Kidney capillary endothelial cell (primary cell): ENCODE measurements around the gene ELF4.
A peak's percentile ranks its signal among the peaks of the same experiment; 100 is the strongest.

Experiments
- DNase-seq: peaks from one replicate; pipeline ENCODE4 v3.0.0-alpha.2; 2018; ENCODE audit warnings: low spot score

Gene ELF4

GRCh38 chrX:130083656-130084382 lies 26.5 kb downstream of the ELF4 start:
- no peak for DNase-seq

DNA sequence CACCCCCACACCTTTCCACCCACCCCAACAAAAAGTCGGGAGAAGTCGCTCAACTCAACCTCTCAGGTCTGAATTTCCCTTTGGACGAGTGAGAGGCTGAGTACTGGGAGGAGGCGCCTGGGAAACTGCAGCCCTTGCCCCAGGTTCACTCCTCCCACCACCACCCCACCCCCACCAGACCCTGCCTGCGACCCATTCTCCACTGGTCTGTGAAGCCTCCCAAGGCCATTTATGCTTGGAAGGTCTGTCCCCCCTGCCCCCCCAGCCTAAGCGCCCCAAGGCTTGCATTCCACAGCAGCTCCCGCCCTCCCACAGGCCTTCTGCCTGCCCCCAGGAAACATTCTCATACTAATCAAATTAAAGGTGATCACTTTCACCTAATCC lies 27.2 kb downstream of the ELF4 start:
- no peak for DNase-seq

DNA sequence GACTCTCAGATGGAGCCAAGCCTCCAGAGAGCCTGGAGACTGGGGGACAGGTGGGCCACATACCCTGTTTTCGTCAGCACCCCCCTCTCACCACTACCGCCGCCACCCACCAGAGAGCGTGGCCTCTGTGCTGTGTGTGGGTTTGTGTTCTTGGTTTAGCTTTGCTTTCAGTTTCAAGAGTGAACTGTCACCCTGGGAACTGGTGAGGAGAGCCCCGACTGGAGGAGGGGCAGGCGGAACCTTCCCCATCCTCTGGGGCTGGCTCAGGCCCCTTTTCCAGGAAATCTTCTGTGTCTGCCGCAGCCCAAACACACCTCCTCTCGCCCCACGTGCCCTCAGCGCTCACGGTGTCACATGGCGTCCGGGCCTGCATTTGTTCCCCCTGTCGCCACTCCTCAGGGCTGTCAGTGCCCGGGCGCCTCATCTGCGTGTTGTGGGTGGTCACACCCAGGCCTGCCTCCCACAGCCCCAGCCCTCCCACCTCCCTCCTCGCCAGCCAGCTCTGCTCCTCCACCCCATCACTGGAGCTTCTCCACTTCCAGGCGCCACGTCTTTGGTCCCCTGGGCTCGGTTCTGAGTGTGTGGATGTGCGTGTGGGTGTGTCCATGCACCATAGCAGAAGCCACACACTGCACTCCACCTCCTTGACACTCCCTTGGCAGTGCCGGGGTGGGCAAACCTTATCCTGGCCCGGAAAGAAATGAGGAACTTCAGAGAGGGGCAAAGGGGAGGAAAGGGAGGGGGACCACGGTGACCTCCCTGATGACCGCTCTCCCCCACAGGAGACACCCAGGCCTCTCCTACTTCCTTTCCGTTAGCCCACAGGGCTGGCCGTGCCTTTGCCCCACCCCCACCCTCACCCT lies 27.8 kb downstream of the ELF4 start:
- no peak for DNase-seq

DNA sequence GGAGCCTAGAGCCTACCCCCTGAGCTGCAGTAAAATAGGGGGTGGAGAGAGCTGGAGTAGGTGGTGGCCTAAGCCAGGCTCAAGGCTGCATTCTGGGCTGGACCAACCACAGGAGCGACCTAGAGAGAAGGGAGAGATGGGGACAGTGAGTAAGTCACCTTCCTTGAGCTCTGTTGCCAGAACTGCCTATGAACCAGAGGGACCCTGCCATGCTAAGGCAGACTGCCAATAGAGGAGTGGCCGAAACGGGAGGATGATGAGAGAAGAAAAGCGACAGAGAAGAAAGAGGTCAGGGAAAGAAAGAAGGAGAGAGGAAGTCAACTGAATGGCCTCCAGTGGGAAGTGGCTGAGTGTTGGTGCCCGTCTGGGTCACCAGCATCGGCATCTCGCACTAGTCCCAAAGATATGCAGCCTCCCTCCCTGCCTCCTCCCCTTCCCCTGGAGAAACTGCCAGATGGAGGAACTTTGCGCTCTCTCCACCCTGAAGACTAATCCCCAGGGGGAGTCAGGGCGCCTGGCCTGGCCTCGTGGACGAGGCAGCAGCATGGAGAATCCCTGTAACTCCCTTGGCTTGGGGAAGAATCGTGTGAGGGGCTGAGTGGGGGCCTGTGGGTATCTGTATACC lies 28.8 kb downstream of the ELF4 start:
- DNase-seq: no peak

- no peak for DNase-seq
Observed at GRCh38 chrX:130080791-130081367, 29.4 kb downstream of the ELF4 start.

- peak; percentile 47 for DNase-seq
Observed at GRCh38 chrX:130079824-130080406, 30.4 kb downstream of the ELF4 start.

DNA sequence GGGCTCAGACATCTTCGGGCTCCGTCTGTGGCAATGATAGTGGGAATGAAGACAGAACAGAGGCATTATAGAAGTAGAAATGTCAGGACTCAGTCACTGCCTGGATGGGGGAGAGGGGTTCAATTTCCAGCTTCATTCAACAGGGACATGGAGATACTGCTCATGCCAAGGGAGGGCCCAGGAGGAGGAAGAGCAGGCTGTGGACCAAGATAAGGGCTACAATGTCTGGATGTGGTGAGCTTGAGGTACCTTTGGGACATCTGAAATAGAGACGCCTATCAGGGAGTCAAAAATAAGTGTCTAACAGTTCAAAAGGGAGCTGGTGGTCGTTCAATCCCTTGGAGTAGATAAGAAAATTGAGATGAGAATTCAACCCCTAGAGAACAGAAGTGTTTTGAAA lies 34.5 kb downstream of the ELF4 start:
- DNase-seq: no peak

- no peak for DNase-seq
Observed at GRCh38 chrX:130072345-130072740, 38.0 kb downstream of the ELF4 start.

DNA sequence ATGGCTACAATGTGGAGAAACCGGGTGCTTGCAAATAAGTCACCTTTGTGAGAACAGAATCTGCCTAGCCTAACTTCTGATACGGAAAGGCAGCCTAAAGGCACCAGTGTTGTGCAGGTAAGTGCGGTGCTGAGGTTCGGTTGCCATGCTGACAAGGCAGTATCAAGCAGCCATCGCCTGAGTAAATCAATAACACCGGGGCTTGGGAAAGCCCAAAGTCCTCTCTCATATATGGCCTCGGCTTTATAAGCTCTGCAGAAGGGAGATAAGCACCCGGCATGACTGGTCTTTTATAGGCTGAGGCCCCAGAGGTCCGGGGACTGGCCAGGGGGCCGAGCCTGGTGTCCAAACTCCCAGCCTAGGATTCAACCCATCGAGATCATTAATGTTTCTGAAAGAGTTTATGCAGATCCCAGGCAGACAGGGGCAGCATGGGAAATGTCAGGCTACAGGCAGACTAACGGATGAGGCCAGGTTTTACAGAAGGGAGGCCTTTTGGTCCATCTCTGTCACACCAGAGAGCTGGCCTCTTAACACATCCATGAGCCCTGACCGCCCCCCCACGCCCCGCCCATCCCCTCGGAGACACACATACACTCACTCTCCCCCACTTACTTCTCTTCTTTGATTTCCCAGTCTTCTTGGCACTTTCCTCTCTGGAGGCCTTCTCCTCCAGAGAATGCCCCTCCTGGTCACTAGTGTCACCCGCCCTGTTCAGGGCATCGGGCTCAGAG lies 38.5 kb downstream of the ELF4 start:
- no peak for DNase-seq

GRCh38 chrX:130066975-130067615 lies 43.2 kb downstream of the ELF4 start:
- no peak for DNase-seq

GRCh38 chrX:130060122-130061069 lies 49.9 kb downstream of the ELF4 start:
- DNase-seq: peak; percentile 42

GRCh38 chrX:130058652-130059051 lies 51.6 kb downstream of the ELF4 start:
- no peak for DNase-seq

- DNase-seq: no peak
Observed at GRCh38 chrX:130057209-130057608, 53.1 kb downstream of the ELF4 start.

DNA sequence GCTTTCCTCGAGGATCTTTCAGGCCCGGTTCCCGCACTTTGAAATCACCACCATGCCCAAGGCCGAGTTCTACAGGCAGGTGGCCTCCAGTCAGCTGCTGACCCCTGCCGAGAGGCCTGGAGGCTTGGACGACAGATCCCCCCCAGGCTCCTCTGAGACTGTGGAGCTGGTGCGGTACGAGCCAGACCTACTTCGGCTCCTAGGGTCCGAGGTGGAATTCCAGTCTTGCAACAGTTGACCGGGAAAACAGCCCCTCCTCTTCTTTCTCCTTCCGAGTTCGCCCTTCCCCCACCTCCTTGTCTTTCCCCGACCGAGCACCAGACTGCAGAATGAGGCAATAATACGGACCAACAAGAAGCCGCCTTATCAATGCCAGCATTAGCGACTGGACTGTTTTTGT lies 54.4 kb downstream of the ELF4 start:
- no peak for DNase-seq

DNA sequence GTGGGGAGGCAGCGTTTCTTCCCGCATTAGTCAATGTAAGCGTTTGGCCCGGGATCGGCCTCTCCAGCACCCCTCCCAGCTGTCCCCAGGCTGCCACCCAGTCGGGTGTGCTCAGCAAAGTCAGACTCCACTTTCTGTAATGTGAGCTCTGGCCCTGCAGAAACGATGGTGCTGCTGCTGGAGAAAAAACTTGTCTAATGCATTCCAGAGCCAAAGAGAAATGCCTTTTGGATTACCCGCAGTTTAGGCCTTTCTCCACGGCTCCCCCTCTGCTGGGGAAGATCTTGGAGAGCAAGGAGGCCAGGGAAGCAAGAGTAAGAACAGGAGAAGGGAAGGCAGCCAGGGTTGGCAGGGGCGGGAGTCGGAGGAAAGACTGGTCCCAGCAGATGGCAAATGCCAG lies 55.2 kb downstream of the ELF4 start:
- DNase-seq: no peak

DNA sequence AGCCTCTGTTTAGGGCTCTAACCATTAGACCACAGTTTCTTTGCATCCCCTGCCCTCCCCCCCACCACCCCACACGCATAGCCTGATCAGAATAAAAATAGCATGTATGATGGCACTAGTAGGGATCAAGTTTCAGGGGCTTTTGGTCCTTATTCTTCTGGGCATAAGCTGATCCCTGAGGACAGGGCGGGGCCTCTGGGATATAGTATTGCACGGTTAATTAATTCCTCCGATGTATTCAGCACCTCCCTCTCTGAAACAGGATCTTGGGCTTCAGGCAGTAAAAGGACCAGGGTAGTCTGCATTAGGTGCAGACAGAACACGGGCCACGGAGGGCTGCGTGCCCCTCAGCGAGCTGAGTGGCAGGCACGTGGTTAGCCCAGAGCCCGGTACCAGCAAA lies 57.1 kb downstream of the ELF4 start:
- DNase-seq: no peak

DNA sequence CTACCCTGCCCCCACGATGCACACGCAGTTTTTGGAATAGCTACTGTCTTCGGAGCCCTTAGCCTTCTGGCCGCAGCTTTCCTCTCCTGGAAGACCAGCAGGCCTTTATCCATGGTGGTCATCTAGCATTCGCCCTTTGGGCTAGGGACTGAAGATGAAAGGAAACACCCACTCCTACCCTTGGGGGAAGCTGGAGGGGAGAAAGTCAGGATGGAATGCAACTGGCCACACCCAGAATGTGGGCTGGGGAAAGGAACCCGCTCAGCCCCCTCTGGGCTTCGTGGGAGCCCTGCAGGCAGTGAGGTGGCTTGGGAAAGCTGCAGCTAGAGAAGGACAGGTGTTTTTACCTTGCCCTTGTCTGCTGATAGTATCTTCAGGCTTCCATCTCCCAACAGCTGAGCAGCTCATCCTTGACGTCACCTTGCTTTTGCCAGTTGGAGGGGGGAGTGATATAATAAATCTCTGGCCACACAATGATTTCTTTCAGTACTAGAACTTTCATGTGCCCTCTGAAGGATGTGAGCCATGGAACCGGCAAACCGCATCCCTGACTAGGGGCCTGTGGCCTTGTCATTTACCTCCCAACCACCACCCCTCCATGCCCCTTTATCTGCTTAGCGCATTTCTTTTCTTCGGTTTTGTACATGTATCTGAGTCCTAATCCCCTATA lies 59.0 kb downstream of the ELF4 start:
- DNase-seq: no peak

- DNase-seq: no peak
Observed at GRCh38 chrX:130049821-130050220, 60.5 kb downstream of the ELF4 start.

- no peak for DNase-seq
Observed at GRCh38 chrX:130048686-130049222, 61.5 kb downstream of the ELF4 start.
